B cell (primary cell): ENCODE data around the gene SYNJ1. TPM values are rescaled to one million over a fixed set of nuclear protein-coding genes. Genes with fewer than 3 reads are reported as not detected.

Experiments
- ATAC-seq: fragments of 200-7000 bp; cut with Tn5 transposase; one replicate; pipeline ENCODE4 v1.10.0; 2021; ENCODE audit warnings: low read depth, mild to moderate bottlenecking, moderate number of reproducible peaks, moderate library complexity
- CTCF ChIA-PET: fragments of 350-600 bp; sonication (Branson Sonifier 250); formaldehyde crosslinking; loops from one replicate; lab custom pipeline; 2021; ENCODE audit warnings: antibody characterized with exemption, inconsistent platforms; lab: Charles Lee
- POLR2A ChIA-PET: fragments of 350-600 bp; sonication (Branson Sonifier 250); formaldehyde crosslinking; loops from one replicate; lab custom pipeline; 2021; ENCODE audit warnings: antibody characterized with exemption; lab: Charles Lee
- DNase-seq: peaks from one replicate; pipeline ENCODE4 v3.0.0; 2013
- H2AFZ ChIP-seq: 2 replicates; pipeline ENCODE4 v1.6.1; 2012; ENCODE audit warnings: mild to moderate bottlenecking, low read depth, low read length; ENCODE audit not compliant: insufficient read depth, poor library complexity, severe bottlenecking
- H3K27ac ChIP-seq, 2 donors: 1 replicate in 1 of 2; 2 replicates in 1 of 2; pipeline ENCODE4 v1.5.1; 2012 to 2013; ENCODE audit warnings: low read length in 2 of 2, mild to moderate bottlenecking in 2 of 2, moderate library complexity in 1 of 2
- H3K27me3 ChIP-seq, 4 experiments: fragments of 200-600 bp in 1 of 4; sonication (generic) in 1 of 4; replicated peaks in 1 of 4; 1 replicate in 2 of 4; 2 replicates in 2 of 4; pipeline versions ENCODE4 v1.6.1 to v1.7.0; 2013 to 2016; ENCODE audit warnings: low read length in 3 of 4, mild to moderate bottlenecking in 2 of 4, mixed read lengths in 1 of 4, moderate library complexity in 1 of 4; ENCODE audit not compliant: insufficient read depth in 4 of 4, control insufficient read depth in 3 of 4; ENCODE audit errors: control extremely low read depth in 1 of 4
- H3K36me3 ChIP-seq, 2 experiments: replicated peaks in 1 of 2; 1 replicate in 1 of 2; 2 replicates in 1 of 2; pipeline versions ENCODE4 v1.6.1 to v1.7.1; 2013; ENCODE audit warnings: low read length in 1 of 2; ENCODE audit not compliant: insufficient read depth in 2 of 2, control insufficient read depth in 1 of 2; ENCODE audit errors: control extremely low read depth in 1 of 2, extremely low read depth in 1 of 2
- H3K4me1 ChIP-seq, 2 donors: fragments of 200-600 bp in 1 of 2; sonication (generic) in 1 of 2; 1 replicate in 1 of 2; 2 replicates in 1 of 2; pipeline versions ENCODE4 v1.5.1 to v1.6.1; 2013 to 2017; ENCODE audit warnings: low read length in 2 of 2; ENCODE audit not compliant: control insufficient read depth in 2 of 2, insufficient read depth in 2 of 2
- H3K4me2 ChIP-seq: replicated peaks from 2 replicates; pipeline ENCODE3; 2012; ENCODE audit warnings: mild to moderate bottlenecking, low read depth, low read length; ENCODE audit not compliant: poor library complexity, severe bottlenecking
- H3K4me3 ChIP-seq, 5 experiments: fragments of 200-600 bp in 1 of 5; sonication (generic) in 1 of 5; 1 replicate in 3 of 5; 2 replicates in 2 of 5; pipeline versions ENCODE4 v1.5.1 to v1.7.0; 2011 to 2016; ENCODE audit warnings: low read length in 4 of 5, mild to moderate bottlenecking in 4 of 5, low read depth in 2 of 5, control low read depth in 1 of 5, moderate library complexity in 1 of 5; ENCODE audit not compliant: insufficient read depth in 1 of 5; ENCODE audit errors: control extremely low read depth in 1 of 5, extremely low read depth in 1 of 5
- H3K79me2 ChIP-seq: fragments of 200-600 bp; sonication (generic); one replicate; pipeline ENCODE4 v1.6.0; 2016; ENCODE audit warnings: low read length; ENCODE audit not compliant: control insufficient read depth, insufficient read depth
- H3K9ac ChIP-seq: fragments of 200-600 bp; sonication (generic); 2 replicates; pipeline ENCODE4 v1.6.1; 2017; ENCODE audit warnings: mild to moderate bottlenecking, low read length, moderate library complexity
- H3K9me3 ChIP-seq, 3 donors: one replicate each; pipeline versions ENCODE4 v1.6.1 to v1.7.1; 2013; ENCODE audit warnings: low read length in 2 of 3; ENCODE audit not compliant: control insufficient read depth in 2 of 3, insufficient read depth in 1 of 3; ENCODE audit errors: control extremely low read depth in 1 of 3
- H4K20me1 ChIP-seq: 2 replicates; pipeline ENCODE4 v1.6.0; 2012; ENCODE audit warnings: mild to moderate bottlenecking, low read length; ENCODE audit not compliant: insufficient read depth, control insufficient read depth, poor library complexity, severe bottlenecking
- H3K27ac Mint-ChIP-seq: one replicate; pipeline ENCODE4 v1.8.0; 2021; ENCODE audit warnings: mixed read lengths
- H3K27me3 Mint-ChIP-seq: one replicate; pipeline ENCODE4 v1.8.0; 2021; ENCODE audit warnings: mixed read lengths
- H3K4me1 Mint-ChIP-seq: one replicate; pipeline ENCODE4 v1.8.0; 2021; ENCODE audit warnings: mixed read lengths
- H3K4me3 Mint-ChIP-seq: one replicate; pipeline ENCODE4 v1.8.0; 2021; ENCODE audit warnings: mixed read lengths
- H3K9me3 Mint-ChIP-seq: one replicate; pipeline ENCODE4 v1.8.0; 2022; ENCODE audit warnings: mixed read lengths; ENCODE audit not compliant: insufficient read depth
- CTCF ChIP-seq: fragments of 200-600 bp; IDR thresholded peaks from one replicate; pipeline ENCODE4 v1.8.0; 2022; ENCODE audit warnings: antibody characterized with exemption, mild to moderate bottlenecking
- EZH2 ChIP-seq: IDR thresholded peaks from 2 replicates; pipeline ENCODE4 v1.6.1; 2012; ENCODE audit warnings: borderline replicate concordance, low read depth, mild to moderate bottlenecking, moderate library complexity, low read length; ENCODE audit not compliant: insufficient read depth, poor library complexity, severe bottlenecking
- WGBS: methylation state at CpG from one replicate; pipeline ENCODE4 v1.1.5; 2013; ENCODE audit warnings: missing lambda C conversion rate; ENCODE audit not compliant: insufficient coverage; 5-methylcytosine and 5-hydroxymethylcytosine counted together
- intact Hi-C: fragments of 100-400 bp; cut with micrococcal nuclease; formaldehyde crosslinking; loops from one replicate; pipeline ENCODE4 v1.10.0; 2022
- polyA plus RNA-seq: library from polyadenylated mRNA; depleted of rRNA; stranded (reverse); fragments of >200 nt; gene quantifications from 2 replicates; pipeline ENCODE4 v1.2.3, GENCODE V29; 2012
- total RNA-seq, 2 donors: library from RNA; stranded (reverse); fragments of 120-200 nt in 1 of 2; gene quantifications; 1 replicate in 1 of 2; 2 replicates in 1 of 2; pipeline versions ENCODE4 v1.2.3 to v1.2.4, GENCODE V29; 2013 to 2022

SYNJ1 gene
- total and polyA plus RNA-seq, 2 donors (not counting 1 experiment from before 2014, with no cell fraction given), result 2.2 to 9.4 TPM

- ATAC-seq, result no peak
- H3K27ac Mint-ChIP-seq, result no peak overlapping the region
Observed at GRCh38 chr21:32765058-32765457, 37.2 kb upstream of the SYNJ1 start.

GRCh38 chr21:32764186-32764585 lies 36.4 kb upstream of the SYNJ1 start:
- peaks cover 11 to 37% of the 10 kb centered on the region in 2 experiments for H3K36me3 ChIP-seq
- no CpG with 5 or more reads among the region's 1 CpG for WGBS
- DNase-seq, result peak; percentile 29
- peak overlapping the region in 1 of 2 donors; percentile 23 for H3K27ac ChIP-seq
- H3K4me2 ChIP-seq, result no peak overlapping the region
- H2AFZ ChIP-seq, result no peak overlapping the region
- H3K79me2 ChIP-seq, result peaks cover 45% of the 10 kb centered on the region
- H3K9me3 ChIP-seq, result no peaks in the 10 kb centered on the region
- Mint-ChIP-seq H3K9me3 (no peaks in the 10 kb centered on the region), H3K4me3 (no peak overlapping the region), H3K4me1 (peaks cover 39% of the 10 kb centered on the region), H3K27ac (no peak overlapping the region), H3K27me3 (no peaks in the 10 kb centered on the region)
- TF ChIP-seq CTCF (no peak), EZH2 (no peak)
- peaks cover 0 to 4% of the 10 kb centered on the region in 2 donors for H3K4me1 ChIP-seq
- no peak overlapping the region for H3K9ac ChIP-seq
- H3K4me3 ChIP-seq, result no peak overlapping the region
- ChIA-PET POLR2A (interaction anchor here (0.8 kb wide), 1 partner anchor 10 kb away, joined by 3 read pairs; no protein-coding TSS in a partner anchor), CTCF (no interaction called here)
- peak; percentile 21 for ATAC-seq
- intact Hi-C loops, result no loop called here
- peaks cover 25% of the 10 kb centered on the region for H4K20me1 ChIP-seq
- H3K27me3 ChIP-seq, result no peaks in the 10 kb centered on the region

More at GRCh38 chr21:32765058-32765457, 37.2 kb upstream of the SYNJ1 start:
- intact Hi-C loops, result no loop called here
- H3K4me2 ChIP-seq, result no peak overlapping the region
- H3K4me1 Mint-ChIP-seq, result peaks cover 47% of the 10 kb centered on the region
- H2AFZ ChIP-seq, result no peak overlapping the region
- no peak overlapping the region for H3K4me3 ChIP-seq
- no peaks in the 10 kb centered on the region for H3K27me3 Mint-ChIP-seq
- H3K4me3 Mint-ChIP-seq, result no peak overlapping the region
- no peak overlapping the region for H3K27ac ChIP-seq
- CTCF ChIA-PET, result no interaction called here
- H3K9ac ChIP-seq, result no peak overlapping the region
- POLR2A ChIA-PET, result no interaction called here
- no peaks in the 10 kb centered on the region for H3K9me3 ChIP-seq
- peaks cover 10 to 29% of the 10 kb centered on the region in 2 experiments for H3K36me3 ChIP-seq
- no peak for DNase-seq
- TF ChIP-seq EZH2, result no peak
- peaks cover 31% of the 10 kb centered on the region for H4K20me1 ChIP-seq
- H3K9me3 Mint-ChIP-seq, result no peaks in the 10 kb centered on the region
- no CpG with 5 or more reads among the region's 2 CpGs for WGBS
- no peaks in the 10 kb centered on the region for H3K27me3 ChIP-seq
- H3K79me2 ChIP-seq, result peaks cover 53% of the 10 kb centered on the region
- H3K4me1 ChIP-seq, result peaks cover 0 to 11% of the 10 kb centered on the region in 2 donors
